BJ (cell line): Measurements from ENCODE around the gene CTIF. TPM values are rescaled to one million over a fixed set of nuclear protein-coding genes. Genes with fewer than 3 reads are reported as not detected.

Source experiments
- CTCF ChIA-PET: fragments of 350-600 bp; formaldehyde crosslinking; extraction: SDS; loops from one replicate; lab custom pipeline; 2021; ENCODE audit warnings: antibody characterized with exemption, inconsistent platforms; lab: Yijun Ruan, JAX
- POLR2A ChIA-PET: fragments of 300-600 bp; sonication (Branson Sonifier 250); formaldehyde crosslinking; extraction: SDS; loops from one replicate; lab custom pipeline; 2021; ENCODE audit warnings: antibody characterized with exemption; lab: Charles Lee
- DNase-seq: peaks from one replicate; pipeline ENCODE4 v3.0.0-alpha.2; 2011; ENCODE audit warnings: low read depth
- H3K27me3 ChIP-seq: 2 replicates; pipeline ENCODE4 v1.6.0; 2011; ENCODE audit warnings: low read length; ENCODE audit not compliant: control insufficient read depth, insufficient read depth
- H3K36me3 ChIP-seq: 2 replicates; pipeline ENCODE4 v1.5.1; 2011; ENCODE audit warnings: low read length; ENCODE audit not compliant: control insufficient read depth, insufficient read depth
- H3K4me3 ChIP-seq: 2 replicates; pipeline ENCODE4 v1.5.1; 2011; ENCODE audit warnings: low read depth, mild to moderate bottlenecking, control low read depth, low read length
- polyA plus RNA-seq: library from polyadenylated mRNA; depleted of rRNA; stranded (reverse); fragments of >200 nt; gene quantifications from 2 replicates; pipeline ENCODE4 v1.2.3, GENCODE V29; 2011
- TF ChIP-seq, protein P1 (sequence below): IDR thresholded peaks from 2 replicates; pipeline ENCODE4 v1.5.1; 2011; ENCODE audit warnings: low read depth, mild to moderate bottlenecking, control low read depth, inconsistent platforms, low read length, moderate library complexity; ENCODE audit not compliant: insufficient read depth

The CTIF gene
- polyA plus RNA-seq, 1 experiment: 105 TPM

DNA sequence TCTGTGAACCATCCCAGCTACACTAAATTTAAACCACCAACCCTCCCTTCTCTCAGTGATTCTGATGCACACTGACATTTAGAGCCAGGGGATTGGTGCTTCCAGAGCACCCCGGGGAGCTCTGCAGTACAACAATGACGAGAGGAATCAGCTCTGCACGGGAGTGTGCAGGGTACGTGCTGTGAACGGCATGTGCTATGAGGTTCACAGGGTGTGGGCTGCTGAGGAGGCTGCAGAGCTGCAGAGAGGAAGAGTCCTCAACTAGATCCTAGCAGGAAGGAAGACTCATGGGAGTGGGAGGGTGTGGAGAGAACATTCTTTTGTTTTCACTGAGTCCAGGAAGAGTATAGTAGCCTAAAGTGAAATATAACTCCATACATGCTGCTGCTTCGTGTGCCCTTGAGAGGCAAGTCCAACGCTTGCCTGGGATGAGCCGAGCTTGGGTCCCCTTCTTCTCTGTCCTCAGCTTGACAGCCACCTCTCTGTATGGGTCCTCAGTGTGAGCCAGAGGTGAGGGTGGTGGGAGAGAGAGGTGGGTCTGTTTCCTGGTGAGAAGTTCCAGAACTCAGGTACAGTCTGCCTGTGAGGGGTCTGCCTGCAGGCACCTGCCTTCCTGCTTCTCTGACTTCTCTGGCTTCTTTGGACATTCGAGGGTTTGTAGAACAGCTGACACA, 118.8 kb downstream of the CTIF start:
- DNase-seq: no peak
- POLR2A ChIA-PET: no interaction called here

DNA sequence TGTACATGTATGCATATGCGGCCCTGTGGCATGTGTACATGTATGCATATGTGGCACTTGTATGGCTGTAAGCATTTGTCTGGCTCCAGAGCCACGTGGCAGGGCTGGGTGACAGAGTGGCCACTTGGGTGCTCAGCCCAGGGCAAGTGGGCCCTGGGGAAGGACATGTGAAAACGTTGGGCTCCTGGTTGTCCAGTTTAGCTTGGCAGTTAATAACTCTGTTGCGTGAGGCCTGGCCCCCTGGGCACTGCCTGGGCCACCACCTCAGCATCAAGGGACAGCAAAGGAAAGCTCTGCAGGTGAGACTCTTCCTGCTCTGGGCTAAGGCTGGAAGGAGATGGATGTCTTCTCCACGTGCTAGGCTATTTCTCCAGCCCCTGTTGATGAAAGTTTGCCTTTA, 119.9 kb downstream of the CTIF start:
- ChIA-PET POLR2A (no interaction called here), CTCF (interaction anchor here (1.0 to 2.5 kb wide), 3 partner anchors 8 to 183 kb away, joined by 3 to 12 read pairs (median 4); no protein-coding TSS in a partner anchor)
- Histone ChIP-seq H3K4me3 (no peak overlapping the region), H3K36me3 (peaks cover 4% of the 10 kb centered on the region), H3K27me3 (no peaks in the 10 kb centered on the region)
- TF ChIP-seq, protein P1, sequence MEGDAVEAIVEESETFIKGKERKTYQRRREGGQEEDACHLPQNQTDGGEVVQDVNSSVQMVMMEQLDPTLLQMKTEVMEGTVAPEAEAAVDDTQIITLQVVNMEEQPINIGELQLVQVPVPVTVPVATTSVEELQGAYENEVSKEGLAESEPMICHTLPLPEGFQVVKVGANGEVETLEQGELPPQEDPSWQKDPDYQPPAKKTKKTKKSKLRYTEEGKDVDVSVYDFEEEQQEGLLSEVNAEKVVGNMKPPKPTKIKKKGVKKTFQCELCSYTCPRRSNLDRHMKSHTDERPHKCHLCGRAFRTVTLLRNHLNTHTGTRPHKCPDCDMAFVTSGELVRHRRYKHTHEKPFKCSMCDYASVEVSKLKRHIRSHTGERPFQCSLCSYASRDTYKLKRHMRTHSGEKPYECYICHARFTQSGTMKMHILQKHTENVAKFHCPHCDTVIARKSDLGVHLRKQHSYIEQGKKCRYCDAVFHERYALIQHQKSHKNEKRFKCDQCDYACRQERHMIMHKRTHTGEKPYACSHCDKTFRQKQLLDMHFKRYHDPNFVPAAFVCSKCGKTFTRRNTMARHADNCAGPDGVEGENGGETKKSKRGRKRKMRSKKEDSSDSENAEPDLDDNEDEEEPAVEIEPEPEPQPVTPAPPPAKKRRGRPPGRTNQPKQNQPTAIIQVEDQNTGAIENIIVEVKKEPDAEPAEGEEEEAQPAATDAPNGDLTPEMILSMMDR: no peak
- no peak for DNase-seq

More for the DNA sequence above, 118.8 kb downstream of the CTIF start:
- no peak overlapping the region for H3K4me3 ChIP-seq
- TF ChIP-seq, protein P1: no peak
- H3K36me3 ChIP-seq: peaks cover 2% of the 10 kb centered on the region; the same call in 1 of the 2 replicates
- H3K27me3 ChIP-seq: no peaks in the 10 kb centered on the region
- CTCF ChIA-PET: interaction anchor here (1.1 to 1.2 kb wide), 3 partner anchors 21 to 193 kb away, joined by 3 to 4 read pairs (median 3); no protein-coding TSS in a partner anchor

DNA sequence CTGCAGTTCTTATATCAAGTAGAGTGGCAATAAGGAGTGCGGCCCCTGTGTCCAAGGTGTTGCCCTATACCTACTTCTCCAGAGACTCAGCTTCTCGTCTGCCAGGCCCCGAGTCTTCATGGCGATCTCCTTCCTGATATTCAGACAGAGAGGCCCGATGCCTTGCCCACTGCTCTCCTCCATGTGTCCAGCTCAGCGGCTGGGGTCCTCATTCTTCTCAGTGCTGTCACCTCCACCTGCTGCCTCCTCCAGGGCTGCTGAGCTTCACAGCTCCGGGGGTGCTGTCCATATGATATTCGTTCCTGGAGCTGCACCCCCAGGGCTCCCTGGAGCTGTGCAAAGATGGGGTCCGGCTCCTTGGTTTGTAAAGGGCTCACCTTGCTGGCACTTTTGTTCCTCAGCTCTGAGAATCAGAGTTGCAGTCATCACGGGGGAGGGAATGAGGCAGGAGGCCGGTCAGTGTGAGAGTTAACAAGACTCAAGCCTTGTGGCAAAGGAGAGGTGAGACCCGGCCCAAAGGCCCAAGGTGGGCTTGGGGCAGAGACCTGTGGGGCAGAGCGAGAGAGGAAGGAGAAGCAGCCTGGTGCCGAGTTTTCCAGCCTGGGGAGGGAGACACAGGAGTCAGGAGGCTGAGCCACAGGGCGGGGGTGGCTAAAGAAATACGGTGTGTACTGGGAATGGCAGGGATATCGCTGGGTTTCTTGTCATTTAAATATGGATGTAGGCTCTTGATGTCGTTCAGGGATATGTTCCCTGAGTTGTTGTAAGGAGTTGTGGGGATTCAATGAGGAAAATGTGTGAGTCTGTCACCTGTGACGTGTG, 120.6 kb downstream of the CTIF start:
- Histone ChIP-seq H3K4me3 (no peak overlapping the region), H3K27me3 (no peaks in the 10 kb centered on the region), H3K36me3 (peaks cover 7% of the 10 kb centered on the region)
- TF ChIP-seq, protein P1: no peak
- POLR2A ChIA-PET: interaction anchor here (0.5 kb wide), 1 partner anchor 647 kb away, joined by 3 read pairs; no protein-coding TSS in a partner anchor
- CTCF ChIA-PET: interaction anchor here (1.0 to 2.5 kb wide), 3 partner anchors 8 to 183 kb away, joined by 3 to 12 read pairs (median 4); no protein-coding TSS in a partner anchor
- DNase-seq: no peak

DNA sequence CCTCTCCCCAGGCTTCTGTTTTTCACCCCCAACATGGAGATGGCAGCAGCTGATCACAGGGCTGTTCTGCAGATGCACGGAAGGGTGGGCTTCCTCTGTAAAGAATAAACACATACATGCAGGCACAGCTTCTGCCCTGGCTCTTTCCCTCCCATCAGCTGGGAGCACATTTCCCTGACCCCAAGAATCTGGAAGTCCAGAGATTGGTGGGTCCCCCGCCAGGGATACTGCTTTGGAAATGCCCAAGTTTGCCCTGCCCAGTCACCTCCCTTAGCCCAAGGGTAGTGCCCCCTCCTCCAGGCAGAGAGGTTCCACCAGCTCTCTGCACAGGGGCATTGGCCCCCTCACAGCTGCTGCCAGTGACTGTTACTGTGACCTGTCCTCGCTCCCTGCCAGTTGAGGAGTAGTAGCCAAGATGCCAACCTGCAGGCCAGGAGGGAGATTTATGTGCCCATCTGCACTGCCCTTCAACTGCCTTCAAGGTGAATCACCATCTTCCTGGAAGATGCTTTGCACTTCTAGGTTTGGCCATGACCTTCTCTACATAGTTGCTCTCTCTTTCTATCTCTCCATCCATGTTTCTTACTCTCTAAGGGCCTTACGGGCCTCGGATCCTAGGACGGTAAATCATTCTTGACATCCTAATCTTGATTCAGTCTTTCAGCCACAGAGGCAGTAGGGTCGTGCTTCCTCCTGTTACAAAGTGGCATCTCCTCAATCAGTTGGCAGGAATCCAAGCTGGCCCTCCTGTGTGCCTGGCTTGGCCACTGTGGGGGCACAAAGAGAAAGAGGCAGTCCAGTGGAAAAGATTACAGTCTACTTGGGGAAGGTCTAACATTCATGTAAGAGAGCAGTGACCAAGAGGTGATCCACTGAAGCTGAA, 121.8 kb downstream of the CTIF start:
- TF ChIP-seq, protein P1: no peak
- Histone ChIP-seq H3K27me3 (no peaks in the 10 kb centered on the region), H3K4me3 (no peak overlapping the region), H3K36me3 (peaks cover 11% of the 10 kb centered on the region)
- ChIA-PET CTCF (interaction anchor here (1.4 to 2.5 kb wide), 3 partner anchors 22 to 189 kb away, joined by 3 to 12 read pairs (median 3); no protein-coding TSS in a partner anchor), POLR2A (no interaction called here)
- no peak for DNase-seq
